Measurements from ENCODE around the gene CST3.

DNA sequence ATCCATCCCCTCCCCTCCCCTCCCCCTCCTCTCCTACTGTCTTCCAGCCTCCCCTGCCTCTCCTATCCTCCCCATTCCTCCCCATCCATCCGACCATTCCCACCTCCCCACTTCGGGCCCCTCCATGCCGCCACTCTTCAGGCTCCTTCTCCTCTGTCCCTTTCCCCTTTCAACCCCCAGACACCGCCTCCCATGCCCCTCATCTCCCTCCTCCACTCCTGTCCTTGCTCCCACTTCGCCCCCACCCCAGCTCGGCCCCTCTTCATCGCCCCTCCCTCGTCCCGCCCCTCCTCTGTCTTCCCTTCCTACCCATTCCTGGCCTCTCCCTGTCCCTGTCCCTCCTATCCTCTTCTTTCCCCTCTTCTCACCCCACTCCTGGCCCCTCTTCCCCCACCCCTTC, 554 bp upstream of the CST3 start:
- TF ChIP-seq, protein P1, sequence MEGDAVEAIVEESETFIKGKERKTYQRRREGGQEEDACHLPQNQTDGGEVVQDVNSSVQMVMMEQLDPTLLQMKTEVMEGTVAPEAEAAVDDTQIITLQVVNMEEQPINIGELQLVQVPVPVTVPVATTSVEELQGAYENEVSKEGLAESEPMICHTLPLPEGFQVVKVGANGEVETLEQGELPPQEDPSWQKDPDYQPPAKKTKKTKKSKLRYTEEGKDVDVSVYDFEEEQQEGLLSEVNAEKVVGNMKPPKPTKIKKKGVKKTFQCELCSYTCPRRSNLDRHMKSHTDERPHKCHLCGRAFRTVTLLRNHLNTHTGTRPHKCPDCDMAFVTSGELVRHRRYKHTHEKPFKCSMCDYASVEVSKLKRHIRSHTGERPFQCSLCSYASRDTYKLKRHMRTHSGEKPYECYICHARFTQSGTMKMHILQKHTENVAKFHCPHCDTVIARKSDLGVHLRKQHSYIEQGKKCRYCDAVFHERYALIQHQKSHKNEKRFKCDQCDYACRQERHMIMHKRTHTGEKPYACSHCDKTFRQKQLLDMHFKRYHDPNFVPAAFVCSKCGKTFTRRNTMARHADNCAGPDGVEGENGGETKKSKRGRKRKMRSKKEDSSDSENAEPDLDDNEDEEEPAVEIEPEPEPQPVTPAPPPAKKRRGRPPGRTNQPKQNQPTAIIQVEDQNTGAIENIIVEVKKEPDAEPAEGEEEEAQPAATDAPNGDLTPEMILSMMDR (IDR thresholded peaks at IDR 0.05; ENCODE audit: low read length): no peak
- TF ChIP-seq EZH2 (optimal IDR thresholded peaks at IDR 0.05; ENCODE audit: low read depth, low read length) (no peak), EZH2phosphoT487 (IDR thresholded peaks at IDR 0.05; ENCODE audit: low read length) (no peak)

Data from MM.1S (cell line).